ENCODE data around the gene NXNL2.

NXNL2 gene

GRCh38 chr9:88537761-88538091 is 2.7 kb downstream of the NXNL2 start:
- H3K4me3 ChIP-seq (ENCODE audit: low read depth, low read length): no peak overlapping the region
- DNase-seq (ENCODE audit: low read depth): no peak
- no peak for TF ChIP-seq CTCF (IDR thresholded peaks at IDR 0.05; ENCODE audit: control insufficient read depth, extremely low read depth, insufficient read depth)

GRCh38 chr9:88538311-88539085 is 3.5 kb downstream of the NXNL2 start:
- TF ChIP-seq CTCF (IDR thresholded peaks at IDR 0.05; ENCODE audit: control insufficient read depth, extremely low read depth, insufficient read depth): no peak
- DNase-seq (ENCODE audit: low read depth): no peak
- H3K4me3 ChIP-seq (ENCODE audit: low read depth, low read length): no peak overlapping the region

GRCh38 chr9:88539246-88539645 is 4.3 kb downstream of the NXNL2 start:
- DNase-seq (ENCODE audit: low read depth): no peak
- no peak for TF ChIP-seq CTCF (IDR thresholded peaks at IDR 0.05; ENCODE audit: control insufficient read depth, extremely low read depth, insufficient read depth)
- no peak overlapping the region for H3K4me3 ChIP-seq (ENCODE audit: low read depth, low read length)

DNA sequence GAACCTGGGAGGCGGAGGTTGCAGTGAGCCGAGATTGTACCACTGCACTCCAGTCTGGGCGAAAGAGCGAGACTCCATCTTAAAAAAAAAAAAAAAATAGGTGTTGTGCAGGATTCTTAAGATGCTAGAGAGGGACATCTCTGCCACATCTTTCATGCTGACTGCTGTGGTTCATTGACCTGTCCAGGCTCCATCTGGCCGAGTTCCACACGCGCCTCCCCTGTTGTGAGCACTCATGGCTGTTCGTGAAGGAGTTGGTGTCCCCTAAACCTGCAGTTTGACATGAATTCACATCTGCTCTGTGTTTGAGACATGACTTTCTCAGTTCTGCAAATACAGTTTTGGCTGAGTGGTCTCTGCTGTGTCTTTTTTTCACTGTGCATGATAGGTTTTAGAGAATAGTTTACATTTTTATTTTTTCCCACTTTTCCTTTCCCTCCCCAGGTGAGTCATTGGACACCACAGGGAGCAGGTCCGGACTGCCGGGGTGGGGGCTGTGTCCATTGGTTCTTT is 5.3 kb downstream of the NXNL2 start:
- no peak for DNase-seq (ENCODE audit: low read depth)
- no peak overlapping the region for H3K4me3 ChIP-seq (ENCODE audit: low read depth, low read length)
- no peak for TF ChIP-seq CTCF (IDR thresholded peaks at IDR 0.05; ENCODE audit: control insufficient read depth, extremely low read depth, insufficient read depth)

- no peak overlapping the region for H3K4me3 ChIP-seq (ENCODE audit: low read depth, low read length)
- no peak for DNase-seq (ENCODE audit: low read depth)
- TF ChIP-seq CTCF (IDR thresholded peaks at IDR 0.05; ENCODE audit: control insufficient read depth, extremely low read depth, insufficient read depth): no peak
Measured at GRCh38 chr9:88544245-88544644, 9.3 kb downstream of the NXNL2 start.

DNA sequence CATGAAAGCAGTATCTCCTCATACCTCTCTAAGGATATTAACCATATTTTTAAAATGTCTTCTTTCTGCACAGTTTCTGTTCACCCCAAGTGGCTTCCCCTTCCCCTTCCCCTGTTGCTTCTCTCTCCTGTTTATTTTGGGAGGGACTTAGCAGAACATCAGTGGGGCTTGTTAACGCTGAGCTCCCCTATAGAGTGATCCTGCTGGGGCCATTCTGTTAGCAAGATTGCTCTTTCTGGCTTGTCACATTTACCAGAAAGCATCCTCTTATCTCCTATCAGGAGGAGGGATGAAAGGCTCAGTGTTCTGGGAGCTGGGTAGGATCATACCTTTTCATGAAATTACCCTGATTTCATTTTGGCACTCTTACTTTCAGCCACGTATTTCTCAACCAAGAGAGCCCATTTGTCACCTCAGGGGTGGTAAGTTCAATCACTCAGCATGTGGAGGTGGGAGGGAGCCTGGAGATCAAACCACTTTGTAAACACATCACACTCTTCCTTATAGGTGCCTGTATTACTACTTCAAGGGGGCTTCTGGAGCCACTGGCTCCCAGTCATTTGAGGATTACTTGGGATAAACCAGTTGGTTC is 16.7 kb downstream of the NXNL2 start:
- TF ChIP-seq CTCF (IDR thresholded peaks at IDR 0.05; ENCODE audit: control insufficient read depth, extremely low read depth, insufficient read depth): no peak
- DNase-seq (ENCODE audit: low read depth): no peak
- H3K4me3 ChIP-seq (ENCODE audit: low read depth, low read length): no peak overlapping the region
